Ascending aorta (tissue), 2 donors: ENCODE data around the gene ALAS1. TPM values are rescaled to one million over a fixed set of nuclear protein-coding genes. Genes with fewer than 3 reads are reported as not detected.

Experiments
- DNase-seq, 2 donors: peaks; one replicate each; pipeline ENCODE4 v3.0.0-alpha.2; 2019; ENCODE audit warnings: low spot score in 2 of 2
- H3K27ac ChIP-seq, 2 donors: fragments of 200-600 bp; sonication (generic); one replicate each; pipeline ENCODE4 v1.5.1; 2016 to 2017; ENCODE audit warnings: mild to moderate bottlenecking in 1 of 2
- H3K27me3 ChIP-seq: fragments of 200-600 bp; sonication (generic); one replicate; pipeline ENCODE4 v1.5.1; 2017
- H3K36me3 ChIP-seq, 2 donors: fragments of 200-600 bp; sonication (generic); one replicate each; pipeline ENCODE4 v1.5.1; 2016
- H3K4me1 ChIP-seq, 2 donors: fragments of 200-600 bp; sonication (generic); one replicate each; pipeline ENCODE4 v1.5.1; 2016 to 2017; ENCODE audit warnings: mild to moderate bottlenecking in 1 of 2
- H3K4me3 ChIP-seq, 2 donors: fragments of 200-600 bp; sonication (generic); one replicate each; pipeline ENCODE4 v1.5.1; 2016 to 2017; ENCODE audit warnings: mild to moderate bottlenecking in 1 of 2
- H3K9me3 ChIP-seq, 2 donors: fragments of 200-600 bp; sonication (generic); one replicate each; pipeline ENCODE4 v1.5.1; 2016
- intact Hi-C: fragments of 100-400 bp; cut with DNase I; formaldehyde crosslinking; loops from one replicate; pipeline ENCODE4 v1.15.1; 2023
- total RNA-seq: library from RNA; depleted of rRNA; stranded (reverse); fragments of >200 nt; gene quantifications from one replicate; pipeline ENCODE4 v1.1.0, GENCODE V29; 2016
- TF ChIP-seq, protein P1 (sequence below), 3 experiments: fragments of 200-600 bp in 2 of 3; fragments of 450-650 bp in 1 of 3; sonication (generic) in 2 of 3; IDR thresholded peaks; one replicate each; pipeline ENCODE4 v1.5.1; 2016 to 2019; ENCODE audit warnings: antibody characterized with exemption in 3 of 3, mild to moderate bottlenecking in 1 of 3, moderate library complexity in 1 of 3

Gene ALAS1
- total RNA-seq, 1 donor from 2014 or later = 58.3 TPM

- TF ChIP-seq, protein P1, sequence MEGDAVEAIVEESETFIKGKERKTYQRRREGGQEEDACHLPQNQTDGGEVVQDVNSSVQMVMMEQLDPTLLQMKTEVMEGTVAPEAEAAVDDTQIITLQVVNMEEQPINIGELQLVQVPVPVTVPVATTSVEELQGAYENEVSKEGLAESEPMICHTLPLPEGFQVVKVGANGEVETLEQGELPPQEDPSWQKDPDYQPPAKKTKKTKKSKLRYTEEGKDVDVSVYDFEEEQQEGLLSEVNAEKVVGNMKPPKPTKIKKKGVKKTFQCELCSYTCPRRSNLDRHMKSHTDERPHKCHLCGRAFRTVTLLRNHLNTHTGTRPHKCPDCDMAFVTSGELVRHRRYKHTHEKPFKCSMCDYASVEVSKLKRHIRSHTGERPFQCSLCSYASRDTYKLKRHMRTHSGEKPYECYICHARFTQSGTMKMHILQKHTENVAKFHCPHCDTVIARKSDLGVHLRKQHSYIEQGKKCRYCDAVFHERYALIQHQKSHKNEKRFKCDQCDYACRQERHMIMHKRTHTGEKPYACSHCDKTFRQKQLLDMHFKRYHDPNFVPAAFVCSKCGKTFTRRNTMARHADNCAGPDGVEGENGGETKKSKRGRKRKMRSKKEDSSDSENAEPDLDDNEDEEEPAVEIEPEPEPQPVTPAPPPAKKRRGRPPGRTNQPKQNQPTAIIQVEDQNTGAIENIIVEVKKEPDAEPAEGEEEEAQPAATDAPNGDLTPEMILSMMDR (IDR thresholded peaks at IDR 0.05) = no peak
- no peaks in the 10 kb centered on the region for H3K27me3 ChIP-seq
- H3K36me3 ChIP-seq = no peaks in the 10 kb centered on the region
- H3K4me1 ChIP-seq = peaks cover 9 to 40% of the 10 kb centered on the region in 2 donors
- peak overlapping the region in 1 of 2 donors; percentile 90 for H3K4me3 ChIP-seq
- peak in 1 of 2 donors; percentile 75 for DNase-seq
- no peaks in the 10 kb centered on the region for H3K9me3 ChIP-seq
- intact Hi-C loops = no loop called here
- H3K27ac ChIP-seq = peak overlapping the region; percentile 88 to 89
These were observed 42.3 kb downstream of the ALAS1 start for GRCh38 chr3:52240059-52240885.

GRCh38 chr3:52240886-52241370, 43.0 kb downstream of the ALAS1 start:
- TF ChIP-seq, protein P1 (IDR thresholded peaks at IDR 0.05) = no peak
- Histone ChIP-seq H3K4me3 (no peak overlapping the region), H3K27ac (no peak overlapping the region), H3K9me3 (no peaks in the 10 kb centered on the region), H3K36me3 (no peaks in the 10 kb centered on the region), H3K4me1 (peaks cover 9 to 38% of the 10 kb centered on the region in 2 donors), H3K27me3 (no peaks in the 10 kb centered on the region)
- no peak for DNase-seq
- intact Hi-C loops = no loop called here

DNA sequence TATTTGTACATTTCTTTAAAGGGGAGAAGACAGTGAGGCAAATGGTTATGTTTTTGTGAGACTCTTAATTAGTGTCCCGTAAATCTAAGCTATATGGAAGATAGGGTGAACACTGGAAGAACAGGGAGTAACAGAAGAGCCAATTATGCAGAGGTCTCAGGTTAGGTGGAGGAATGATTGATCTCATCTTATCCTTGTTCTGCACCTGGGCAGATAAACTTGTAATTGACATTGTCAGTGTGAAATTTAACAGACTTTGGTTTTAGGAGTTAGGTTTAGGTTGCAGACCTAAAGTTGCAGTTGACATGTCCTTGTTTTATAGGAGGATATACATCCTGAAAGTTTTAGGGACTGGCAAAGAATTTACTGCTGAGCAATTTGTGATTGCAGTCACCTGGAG, 44.1 kb downstream of the ALAS1 start:
- no peak for DNase-seq
- intact Hi-C loops = no loop called here
- Histone ChIP-seq H3K27ac (no peak overlapping the region), H3K27me3 (no peaks in the 10 kb centered on the region), H3K4me1 (peaks cover 7 to 35% of the 10 kb centered on the region in 2 donors), H3K36me3 (no peaks in the 10 kb centered on the region), H3K9me3 (no peaks in the 10 kb centered on the region), H3K4me3 (no peak overlapping the region)
- TF ChIP-seq, protein P1 (IDR thresholded peaks at IDR 0.05) = no peak

- peak overlapping the region in 1 of 2 donors; percentile 75 for H3K4me3 ChIP-seq
- no peaks in the 10 kb centered on the region for H3K9me3 ChIP-seq
- intact Hi-C loops = no loop called here
- H3K27ac ChIP-seq = peak overlapping the region; percentile 89 to 91
- peak in 1 of 2 donors; percentile 72 for DNase-seq
- H3K36me3 ChIP-seq = peaks cover 0 to 2% of the 10 kb centered on the region in 2 donors
- TF ChIP-seq, protein P1 (IDR thresholded peaks at IDR 0.05) = no peak
- no peaks in the 10 kb centered on the region for H3K27me3 ChIP-seq
- H3K4me1 ChIP-seq = peaks cover 0 to 20% of the 10 kb centered on the region in 2 donors
These were observed 46.0 kb downstream of the ALAS1 start for GRCh38 chr3:52243791-52244628.

DNA sequence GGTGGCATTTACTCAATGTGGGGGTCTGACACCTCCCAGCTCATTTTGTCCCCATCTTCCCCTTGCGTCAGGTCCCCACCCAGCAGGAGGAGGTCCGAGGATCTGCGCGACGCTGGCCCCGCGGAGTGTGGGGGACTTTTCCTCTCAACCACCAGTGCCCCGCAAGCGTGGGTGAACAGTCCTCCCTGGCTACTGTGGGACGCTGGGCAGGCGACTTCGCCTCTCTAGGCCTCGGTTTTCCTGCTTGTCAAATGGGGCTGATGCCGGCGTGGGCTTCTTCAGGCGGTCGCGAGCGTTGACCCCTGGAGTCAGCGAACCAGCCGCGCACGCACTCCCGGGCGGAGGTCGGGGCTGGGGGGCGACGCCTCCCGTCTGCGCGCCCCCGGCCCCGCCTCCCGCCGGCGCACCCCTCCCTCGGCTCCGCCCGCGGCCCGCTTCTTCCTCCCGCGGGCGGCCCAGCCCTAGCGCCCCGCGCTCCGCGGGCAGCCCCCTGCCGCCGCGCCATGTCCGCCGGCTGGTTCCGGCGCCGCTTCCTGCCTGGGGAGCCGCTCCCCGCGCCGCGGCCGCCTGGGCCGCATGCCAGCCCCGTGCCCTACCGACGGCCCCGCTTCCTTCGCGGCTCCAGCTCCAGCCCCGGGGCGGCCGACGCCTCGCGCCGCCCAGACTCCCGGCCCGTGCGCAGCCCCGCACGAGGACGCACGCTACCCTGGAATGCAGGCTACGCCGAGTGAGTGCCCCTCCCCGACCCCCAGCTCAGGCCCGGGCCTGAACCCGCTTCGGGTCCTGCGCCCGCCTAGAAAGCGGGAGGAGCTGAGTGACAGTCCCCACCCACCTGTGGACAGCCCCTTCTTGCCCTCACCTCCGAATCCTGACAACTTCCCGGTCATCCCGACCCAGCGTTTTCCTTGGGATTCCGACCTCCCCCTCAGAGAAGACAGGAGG, 47.6 kb downstream of the ALAS1 start, which contains the start of gene PPM1M:
PPM1M (plus strand) TSS at position 438 of the 942 bp plus-strand sequence; CDS start at position 504, 66 bp downstream.
- Histone ChIP-seq H3K4me3 (peak within 1 kb of the TSS; percentile 65 to 75), H3K4me1 (peaks cover 0 to 14% of the 10 kb centered on the region in 2 donors), H3K36me3 (peaks cover 5 to 14% of the 10 kb centered on the region in 2 donors), H3K27ac (peak within 1 kb of the TSS; percentile 89 to 91), H3K27me3 (no peaks in the 10 kb centered on the region), H3K9me3 (no peaks in the 10 kb centered on the region)
- intact Hi-C loops = no loop called here
- peak in 1 of 2 donors; percentile 75 for DNase-seq
- TF ChIP-seq, protein P1 (IDR thresholded peaks at IDR 0.05) = peak in 1 of 3 experiments; percentile 9
